ENCODE data around the gene RHOT2.

- TF ChIP-seq ZNF274 (IDR thresholded peaks at IDR 0.05; ENCODE audit: insufficient read depth, insufficient read length) (no peak), ZNF384 (IDR thresholded peaks at IDR 0.05; ENCODE audit: borderline replicate concordance, low read depth, low read length) (no peak), IRF3 (IDR thresholded peaks at IDR 0.05) (no peak), GABPA (IDR thresholded peaks at IDR 0.05; ENCODE audit: low read depth) (no peak), CTCF (IDR thresholded peaks at IDR 0.05 in 2 of 3, conservative IDR thresholded peaks at IDR 0.05 in 1 of 3; ENCODE audit: control insufficient read depth in 2 of 3, extremely low read depth in 1 of 3, insufficient read depth in 1 of 3, low read depth in 3 of 3, low read length in 3 of 3) (no peak), CHD2 (IDR thresholded peaks at IDR 0.05; ENCODE audit: borderline replicate concordance, low read depth, low read length) (no peak), EP300 (IDR thresholded peaks at IDR 0.05; ENCODE audit: borderline replicate concordance in 1 of 2, control insufficient read depth in 1 of 2, low read depth in 2 of 2, low read length in 2 of 2) (no peak), NFYA (IDR thresholded peaks at IDR 0.05; ENCODE audit: borderline replicate concordance, low read depth, low read length) (no peak), LARP7 (IDR thresholded peaks at IDR 0.05) (no peak), NRF1 (conservative IDR thresholded peaks at IDR 0.05; ENCODE audit: low read depth, low read length) (no peak)
These were observed 25.4 kb downstream of the RHOT2 start for GRCh38 chr16:693364-693763.

Measured in GM12878 (cell line).